GM23338 (cell line): Measurements from ENCODE around the gene NEURL3. TPM values are rescaled to one million over a fixed set of nuclear protein-coding genes. Genes with fewer than 3 reads are reported as not detected.

Source experiments
- ATAC-seq: fragments of 200-7000 bp; cut with Tn5 transposase; 3 replicates; pipeline ENCODE4 v1.9.1; 2020
- DNase-seq: peaks from one replicate; pipeline ENCODE4 v3.0.0-alpha.2; 2015; ENCODE audit warnings: low spot score
- H2AFZ ChIP-seq: fragments of 200-600 bp; sonication (generic); 2 replicates; pipeline ENCODE4 v1.8.0; 2016; ENCODE audit warnings: antibody characterized with exemption, mild to moderate bottlenecking, moderate library complexity
- H3F3A ChIP-seq: fragments of 200-600 bp; sonication (generic); replicated peaks from 2 replicates; pipeline ENCODE4 v1.8.0; 2017; ENCODE audit warnings: antibody characterized with exemption, mixed run types, low read depth
- H3K27ac ChIP-seq: fragments of 200-600 bp; sonication (generic); 2 replicates; pipeline ENCODE4 v1.6.1; 2016; ENCODE audit warnings: low read depth
- H3K27me3 ChIP-seq: fragments of 200-600 bp; sonication (generic); 2 replicates; pipeline ENCODE4 v1.8.0; 2016; ENCODE audit warnings: mild to moderate bottlenecking, mixed run types, moderate library complexity; ENCODE audit not compliant: insufficient read depth
- H3K36me3 ChIP-seq: fragments of 200-600 bp; sonication (generic); 2 replicates; pipeline ENCODE4 v1.8.0; 2016; ENCODE audit warnings: mild to moderate bottlenecking; ENCODE audit not compliant: insufficient read depth
- H3K4me1 ChIP-seq: fragments of 200-600 bp; sonication (generic); 2 replicates; pipeline ENCODE4 v1.8.0; 2016; ENCODE audit warnings: mild to moderate bottlenecking, moderate library complexity; ENCODE audit not compliant: insufficient read depth
- H3K4me2 ChIP-seq: fragments of 200-600 bp; sonication (generic); 2 replicates; pipeline ENCODE4 v1.7.1; 2017; ENCODE audit warnings: mixed run types
- H3K4me3 ChIP-seq: fragments of 200-600 bp; sonication (generic); 2 replicates; pipeline ENCODE4 v1.6.1; 2016; ENCODE audit warnings: mixed run types
- H3K79me2 ChIP-seq: fragments of 200-600 bp; sonication (generic); replicated peaks from 2 replicates; pipeline ENCODE4 v1.8.0; 2017; ENCODE audit warnings: mild to moderate bottlenecking; ENCODE audit not compliant: insufficient read depth
- H3K9me2 ChIP-seq: fragments of 200-600 bp; sonication (generic); 2 replicates; pipeline ENCODE4 v1.8.0; 2017; ENCODE audit not compliant: insufficient read depth
- H4K20me1 ChIP-seq: fragments of 200-600 bp; sonication (generic); replicated peaks from 2 replicates; pipeline ENCODE4 v1.8.0; 2017; ENCODE audit warnings: mild to moderate bottlenecking; ENCODE audit not compliant: insufficient read depth
- H3K27ac Mint-ChIP-seq: 2 replicates; pipeline ENCODE4 v1.8.0; 2020; ENCODE audit warnings: inconsistent platforms, mild to moderate bottlenecking, moderate library complexity, mixed read lengths
- H3K27me3 Mint-ChIP-seq: 3 replicates; pipeline ENCODE4 v1.8.0; 2022; ENCODE audit warnings: low read depth, mild to moderate bottlenecking, moderate library complexity, mixed read lengths, inconsistent platforms; ENCODE audit not compliant: insufficient read depth, poor library complexity
- H3K36me3 Mint-ChIP-seq: 3 replicates; pipeline ENCODE4 v1.8.0; 2021; ENCODE audit warnings: low read depth, mild to moderate bottlenecking, inconsistent platforms, moderate library complexity, mixed read lengths
- H3K4me1 Mint-ChIP-seq: 3 replicates; pipeline ENCODE4 v1.8.0; 2020; ENCODE audit warnings: mild to moderate bottlenecking, inconsistent platforms, mixed read lengths
- H3K4me3 Mint-ChIP-seq: 3 replicates; pipeline ENCODE4 v1.8.0; 2021; ENCODE audit warnings: moderate library complexity, mild to moderate bottlenecking, inconsistent platforms, mixed read lengths
- H3K9me3 Mint-ChIP-seq: 3 replicates; pipeline ENCODE4 v1.8.0; 2020; ENCODE audit warnings: moderate library complexity, mild to moderate bottlenecking, inconsistent platforms, mixed read lengths
- ETS1 ChIP-seq: IDR thresholded peaks from 2 replicates; pipeline ENCODE4 v1.6.1; 2016; ENCODE audit warnings: antibody characterized with exemption
- EZH2 ChIP-seq: fragments of 200-600 bp; sonication (generic); IDR thresholded peaks from one replicate; pipeline ENCODE4 v1.8.0; 2017; ENCODE audit warnings: antibody characterized with exemption, mild to moderate bottlenecking, low read depth; ENCODE audit not compliant: unreplicated experiment
- EZH2phosphoT487 ChIP-seq: fragments of 200-600 bp; sonication (generic); IDR thresholded peaks from one replicate; pipeline ENCODE4 v1.8.1; 2018; ENCODE audit warnings: antibody characterized with exemption; ENCODE audit not compliant: unreplicated experiment
- NANOG ChIP-seq: IDR thresholded peaks from 2 replicates; pipeline ENCODE4 v1.6.1; 2016; ENCODE audit warnings: antibody characterized with exemption, borderline replicate concordance
- POLR2AphosphoS5 ChIP-seq: IDR thresholded peaks from 2 replicates; pipeline ENCODE4 v1.6.1; 2016; ENCODE audit warnings: antibody characterized with exemption, low read depth
- REST ChIP-seq: IDR thresholded peaks from one replicate; pipeline ENCODE4 v1.6.1; 2018; ENCODE audit warnings: antibody characterized with exemption; ENCODE audit not compliant: unreplicated experiment
- STAT1 ChIP-seq: IDR thresholded peaks from one replicate; pipeline ENCODE4 v1.6.1; 2016; ENCODE audit warnings: antibody characterized with exemption; ENCODE audit not compliant: unreplicated experiment
- ZNF114 ChIP-seq: fragments of 250-450 bp; sonication (Bioruptor Pico); IDR thresholded peaks from 2 replicates; pipeline ENCODE4 v1.5.0; 2020; ENCODE audit warnings: mild to moderate bottlenecking, moderate library complexity
- ZNF331 ChIP-seq: fragments of 250-450 bp; sonication (Bioruptor Pico); IDR thresholded peaks from 2 replicates; pipeline ENCODE4 v1.5.0; 2020; ENCODE audit warnings: low read depth, mild to moderate bottlenecking, moderate library complexity
- ZNF462 ChIP-seq: fragments of 250-450 bp; sonication (Bioruptor Pico); IDR thresholded peaks from 2 replicates; pipeline ENCODE4 v1.5.0; 2020; ENCODE audit warnings: mild to moderate bottlenecking, moderate library complexity
- polyA plus RNA-seq: library from polyadenylated mRNA; unstranded; fragments of >200 nt; fragmentation: Nextera tagmentation; extraction: Ambion mirVana; gene quantifications from 2 replicates; pipeline ENCODE4 v1.2.1, GENCODE V29; 2016
- total RNA-seq: library from RNA; depleted of rRNA; stranded (reverse); fragments of >200 nt; shearing (Covaris generic); gene quantifications from 2 replicates; pipeline ENCODE4 v1.2.3, GENCODE V29; 2014

The NEURL3 gene
- total and polyA plus RNA-seq, 2 experiments from 2014 or later = 0.21 TPM; not detected in 1

GRCh38 chr2:96484091-96484490 lies 21.1 kb downstream of the NEURL3 start:
- Histone ChIP-seq H2AFZ (no peak overlapping the region), H4K20me1 (no peaks in the 10 kb centered on the region), H3K27ac (no peak overlapping the region), H3K36me3 (no peaks in the 10 kb centered on the region), H3K4me3 (no peak overlapping the region), H3K79me2 (no peaks in the 10 kb centered on the region), H3K4me1 (peaks cover 11% of the 10 kb centered on the region; the same call in 1 of the 2 replicates), H3F3A (no peaks in the 10 kb centered on the region), H3K9me2 (no peaks in the 10 kb centered on the region), H3K4me2 (no peak overlapping the region), H3K27me3 (no peaks in the 10 kb centered on the region)
- no peak for ATAC-seq
- H3K27ac Mint-ChIP-seq = no peak overlapping the region
- H3K4me1 Mint-ChIP-seq = peaks cover 16% of the 10 kb centered on the region
- no peak for DNase-seq
- TF ChIP-seq ZNF331 (CRISPR knock-in tag) (no peak), ETS1 (no peak), NANOG (no peak), EZH2phosphoT487 (no peak), EZH2 (no peak), REST (no peak), POLR2AphosphoS5 (no peak), STAT1 (no peak)
- no peaks in the 10 kb centered on the region; the same call in 2 of the 3 replicates for H3K9me3 Mint-ChIP-seq
- H3K27me3 Mint-ChIP-seq = peaks cover 6% of the 10 kb centered on the region
- H3K36me3 Mint-ChIP-seq = no peaks in the 10 kb centered on the region; the same call in 2 of the 3 replicates
- no peak overlapping the region for H3K4me3 Mint-ChIP-seq

DNA sequence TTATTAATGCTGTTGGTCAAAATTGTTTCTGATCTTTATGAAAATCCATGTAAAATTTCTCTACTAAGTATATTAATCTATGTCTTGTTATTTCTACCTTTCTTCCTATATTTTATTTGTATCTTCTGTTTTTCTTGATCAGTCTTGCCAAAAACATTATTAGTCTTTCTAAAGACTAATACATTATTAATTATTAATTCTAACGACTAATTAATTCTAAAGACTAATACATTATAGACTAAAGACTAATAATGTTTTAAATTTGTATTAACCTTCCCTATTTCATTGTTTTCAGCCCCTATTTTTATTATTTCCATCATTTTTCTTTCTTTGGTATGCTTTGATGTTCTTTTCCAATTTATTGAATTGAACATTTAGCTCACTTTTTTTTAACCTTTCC lies 27.7 kb downstream of the NEURL3 start:
- ATAC-seq (no peak), DNase-seq (no peak)
- Histone ChIP-seq H3K79me2 (no peaks in the 10 kb centered on the region), H2AFZ (no peak overlapping the region), H3F3A (no peaks in the 10 kb centered on the region), H4K20me1 (no peaks in the 10 kb centered on the region), H3K9me2 (no peaks in the 10 kb centered on the region), H3K4me3 (no peak overlapping the region), H3K4me2 (no peak overlapping the region), H3K4me1 (no peaks in the 10 kb centered on the region), H3K27ac (no peak overlapping the region), H3K27me3 (no peaks in the 10 kb centered on the region), H3K36me3 (no peaks in the 10 kb centered on the region)
- TF ChIP-seq NANOG (no peak), EZH2 (no peak), ZNF114 (no peak), STAT1 (no peak), ZNF462 (no peak)
- Mint-ChIP-seq H3K4me1 (no peaks in the 10 kb centered on the region), H3K4me3 (no peak overlapping the region), H3K36me3 (no peaks in the 10 kb centered on the region), H3K27ac (no peak overlapping the region), H3K9me3 (no peaks in the 10 kb centered on the region; the same call in 2 of the 3 replicates), H3K27me3 (peaks cover 2% of the 10 kb centered on the region)
